ENCODE results near the gene KCTD1. TPM values are rescaled to one million over a fixed set of nuclear protein-coding genes. Genes with fewer than 3 reads are reported as not detected.

Gene KCTD1
- total and polyA plus RNA-seq, 8 donors, result 4.3 to 16.8 (median 8.1) TPM

- no peaks in the 10 kb centered on the region for H3K27me3 ChIP-seq
- DNase-seq (no peak), ATAC-seq (no peak), FAIRE-seq (no peak)
- H3K4me3 ChIP-seq, result no peak overlapping the region
- H3K36me3 ChIP-seq, result no peaks in the 10 kb centered on the region
- TF ChIP-seq CTCF (IDR thresholded peaks at IDR 0.05), result no peak
- 89 to 94% methylated on average over 2 of the region's 2 CpGs for WGBS, 2 donors
- H3K9me3 ChIP-seq, result no peaks in the 10 kb centered on the region
- peaks cover 3 to 18% (median 16%) of the 10 kb centered on the region in 3 donors for H3K4me1 ChIP-seq
- no peak overlapping the region for H3K27ac ChIP-seq
- intact Hi-C loops (cut with DNase I), result no loop called here
Observed at GRCh38 chr18:26538524-26538923, 9.8 kb downstream of the KCTD1 start.

GRCh38 chr18:26536664-26537063 is 11.7 kb downstream of the KCTD1 start:
- Histone ChIP-seq H3K4me1 (peaks cover 0 to under 1% (median 0%) of the 10 kb centered on the region in 3 donors), H3K27me3 (no peaks in the 10 kb centered on the region), H3K4me3 (no peak overlapping the region), H3K36me3 (no peaks in the 10 kb centered on the region), H3K9me3 (no peaks in the 10 kb centered on the region), H3K27ac (no peak overlapping the region)
- DNase-seq (no peak), ATAC-seq (no peak), FAIRE-seq (no peak)
- WGBS, 2 donors, result 76 to 77% methylated on average over 4 of the region's 4 CpGs
- intact Hi-C loops (cut with DNase I), result no loop called here
- no peak for TF ChIP-seq CTCF (IDR thresholded peaks at IDR 0.05)

- Histone ChIP-seq H3K4me1 (no peaks in the 10 kb centered on the region), H3K4me3 (no peak overlapping the region), H3K36me3 (no peaks in the 10 kb centered on the region), H3K27ac (no peak overlapping the region), H3K9me3 (no peaks in the 10 kb centered on the region), H3K27me3 (no peaks in the 10 kb centered on the region)
- ATAC-seq (no peak), DNase-seq (no peak), FAIRE-seq (no peak)
- WGBS, 2 donors, result 92 to 98% methylated on average over 1 of the region's 1 CpG
- intact Hi-C loops (cut with DNase I), result no loop called here
- TF ChIP-seq CTCF (IDR thresholded peaks at IDR 0.05), result no peak
Observed at GRCh38 chr18:26536032-26536431, 12.3 kb downstream of the KCTD1 start.

- FAIRE-seq, result no peak
- intact Hi-C loops (cut with DNase I), result no loop called here
- no peak for DNase-seq
Observed at GRCh38 chr18:26535630-26536029, 12.7 kb downstream of the KCTD1 start.

More at GRCh38 chr18:26535630-26536029, 12.7 kb downstream of the KCTD1 start:
- H3K36me3 ChIP-seq, result no peaks in the 10 kb centered on the region
- no peaks in the 10 kb centered on the region for H3K27me3 ChIP-seq
- TF ChIP-seq CTCF (IDR thresholded peaks at IDR 0.05), result no peak
- H3K9me3 ChIP-seq, result no peaks in the 10 kb centered on the region
- H3K4me3 ChIP-seq, result no peak overlapping the region
- H3K27ac ChIP-seq, result no peak overlapping the region
- ATAC-seq, result no peak
- H3K4me1 ChIP-seq, result no peaks in the 10 kb centered on the region

All from pancreas (tissue), 10 donors.